CD4-positive, alpha-beta T cell (primary cell): Measurements from ENCODE around the gene TSPAN18. TPM values are rescaled to one million over a fixed set of nuclear protein-coding genes. Genes with fewer than 3 reads are reported as not detected.

Experiments used
- ATAC-seq: fragments of 200-7000 bp; cut with Tn5 transposase; one replicate; pipeline ENCODE4 v1.10.0; 2022; ENCODE audit warnings: mild to moderate bottlenecking; ENCODE audit not compliant: poor library complexity
- CTCF ChIA-PET: fragments of 350-600 bp; sonication (Branson Sonifier 250); formaldehyde crosslinking; loops from one replicate; lab custom pipeline; 2021; ENCODE audit warnings: antibody characterized with exemption, inconsistent platforms; lab: Charles Lee
- POLR2A ChIA-PET: fragments of 350-600 bp; sonication (Branson Sonifier 250); formaldehyde crosslinking; loops from one replicate; lab custom pipeline; 2021; ENCODE audit warnings: antibody characterized with exemption, inconsistent platforms; lab: Charles Lee
- DNase-seq, 14 experiments: peaks; one replicate each; pipeline ENCODE4 v3.0.0-alpha.2; 2013 to 2020; ENCODE audit warnings: mixed read lengths in 2 of 14
- H3K27ac ChIP-seq, 2 donors: one replicate each; pipeline versions ENCODE4 v1.5.1 to v1.7.0; 2013; ENCODE audit warnings: low read length in 2 of 2, low read depth in 1 of 2, mild to moderate bottlenecking in 1 of 2
- H3K27me3 ChIP-seq, 2 experiments: 1 replicate in 1 of 2; 2 replicates in 1 of 2; pipeline versions ENCODE4 v1.6.1 to v1.7.0; 2013; ENCODE audit warnings: low read length in 2 of 2, control low read depth in 1 of 2, mild to moderate bottlenecking in 1 of 2, moderate library complexity in 1 of 2; ENCODE audit not compliant: insufficient read depth in 2 of 2, control insufficient read depth in 1 of 2
- H3K36me3 ChIP-seq: one replicate; pipeline ENCODE4 v1.6.1; 2013; ENCODE audit warnings: low read length, control low read depth; ENCODE audit not compliant: insufficient read depth
- H3K4me1 ChIP-seq: one replicate; pipeline ENCODE4 v1.6.1; 2013; ENCODE audit warnings: low read length, control low read depth; ENCODE audit not compliant: insufficient read depth
- H3K4me3 ChIP-seq: one replicate; pipeline ENCODE4 v1.5.1; 2013; ENCODE audit warnings: mild to moderate bottlenecking, low read length, moderate library complexity
- H3K9me3 ChIP-seq, 2 experiments: 1 replicate in 1 of 2; 2 replicates in 1 of 2; pipeline versions ENCODE4 v1.6.1 to v1.7.0; 2013; ENCODE audit warnings: low read length in 2 of 2, mild to moderate bottlenecking in 2 of 2, control low read depth in 1 of 2, moderate library complexity in 1 of 2; ENCODE audit not compliant: control insufficient read depth in 1 of 2, insufficient read depth in 1 of 2
- H3K27ac Mint-ChIP-seq: one replicate; pipeline ENCODE4 v1.8.0; 2020; ENCODE audit warnings: mixed read lengths
- H3K27me3 Mint-ChIP-seq: one replicate; pipeline ENCODE4 v1.8.0; 2021; ENCODE audit warnings: mixed read lengths
- H3K36me3 Mint-ChIP-seq: one replicate; pipeline ENCODE4 v1.8.0; 2021; ENCODE audit warnings: low read depth, mixed read lengths
- H3K4me1 Mint-ChIP-seq: one replicate; pipeline ENCODE4 v1.8.0; 2021; ENCODE audit warnings: low read depth, mixed read lengths
- H3K4me3 Mint-ChIP-seq: one replicate; pipeline ENCODE4 v1.8.0; 2020; ENCODE audit warnings: mild to moderate bottlenecking, mixed read lengths
- H3K9me3 Mint-ChIP-seq: one replicate; pipeline ENCODE4 v1.8.0; 2020; ENCODE audit warnings: mixed read lengths
- CTCF ChIP-seq: fragments of 200-600 bp; IDR thresholded peaks from one replicate; pipeline ENCODE4 v1.8.0; 2022; ENCODE audit warnings: antibody characterized with exemption, mild to moderate bottlenecking
- intact Hi-C, 2 experiments: fragments of 100-400 bp; cut with DNase I in 1 of 2; cut with micrococcal nuclease in 1 of 2; formaldehyde crosslinking; loops; one replicate each; pipeline versions ENCODE4 v1.15.1 to v1.9.0; 2023 to 2025; cut with DNase I, micrococcal nuclease
- total RNA-seq, 174 experiments: library from RNA in 2 of 174; stranded (reverse) in 2 of 174; gene quantifications; one replicate each; pipeline ENCODE4 v1.2.3 and lab custom pipeline; 2021 to 2026

TSPAN18 gene
- total RNA-seq, 2 experiments from 2014 or later: 23.0 to 25.3 TPM

GRCh38 chr11:44853666-44854065, 126.9 kb downstream of the TSPAN18 start:
- Histone ChIP-seq H3K36me3 (peaks cover 8% of the 10 kb centered on the region), H3K9me3 (no peaks in the 10 kb centered on the region), H3K27me3 (no peaks in the 10 kb centered on the region), H3K27ac (no peak overlapping the region), H3K4me3 (no peak overlapping the region), H3K4me1 (no peaks in the 10 kb centered on the region)
- no peak for ATAC-seq
- CTCF ChIA-PET: no interaction called here
- Mint-ChIP-seq H3K4me1 (peaks cover 8% of the 10 kb centered on the region), H3K27ac (no peak overlapping the region), H3K27me3 (no peaks in the 10 kb centered on the region), H3K36me3 (no peaks in the 10 kb centered on the region), H3K9me3 (no peaks in the 10 kb centered on the region), H3K4me3 (no peak overlapping the region)
- POLR2A ChIA-PET: no interaction called here
- intact Hi-C loops: no loop called here
- DNase-seq: no peak
- TF ChIP-seq CTCF: no peak

GRCh38 chr11:44854086-44854485, 127.3 kb downstream of the TSPAN18 start:
- H3K4me1 Mint-ChIP-seq: peaks cover 8% of the 10 kb centered on the region
- ATAC-seq (no peak), DNase-seq (no peak)
- intact Hi-C loops: no loop called here
- ChIA-PET CTCF (no interaction called here), POLR2A (no interaction called here)
- no peak for TF ChIP-seq CTCF
- H3K36me3 Mint-ChIP-seq: no peaks in the 10 kb centered on the region
- Histone ChIP-seq H3K27me3 (no peaks in the 10 kb centered on the region), H3K4me1 (peaks cover 4% of the 10 kb centered on the region), H3K27ac (no peak overlapping the region), H3K4me3 (no peak overlapping the region), H3K9me3 (no peaks in the 10 kb centered on the region), H3K36me3 (peaks cover 5% of the 10 kb centered on the region)
- no peak overlapping the region for H3K4me3 Mint-ChIP-seq
- no peaks in the 10 kb centered on the region for H3K27me3 Mint-ChIP-seq
- no peak overlapping the region for H3K27ac Mint-ChIP-seq
- no peaks in the 10 kb centered on the region for H3K9me3 Mint-ChIP-seq

DNA sequence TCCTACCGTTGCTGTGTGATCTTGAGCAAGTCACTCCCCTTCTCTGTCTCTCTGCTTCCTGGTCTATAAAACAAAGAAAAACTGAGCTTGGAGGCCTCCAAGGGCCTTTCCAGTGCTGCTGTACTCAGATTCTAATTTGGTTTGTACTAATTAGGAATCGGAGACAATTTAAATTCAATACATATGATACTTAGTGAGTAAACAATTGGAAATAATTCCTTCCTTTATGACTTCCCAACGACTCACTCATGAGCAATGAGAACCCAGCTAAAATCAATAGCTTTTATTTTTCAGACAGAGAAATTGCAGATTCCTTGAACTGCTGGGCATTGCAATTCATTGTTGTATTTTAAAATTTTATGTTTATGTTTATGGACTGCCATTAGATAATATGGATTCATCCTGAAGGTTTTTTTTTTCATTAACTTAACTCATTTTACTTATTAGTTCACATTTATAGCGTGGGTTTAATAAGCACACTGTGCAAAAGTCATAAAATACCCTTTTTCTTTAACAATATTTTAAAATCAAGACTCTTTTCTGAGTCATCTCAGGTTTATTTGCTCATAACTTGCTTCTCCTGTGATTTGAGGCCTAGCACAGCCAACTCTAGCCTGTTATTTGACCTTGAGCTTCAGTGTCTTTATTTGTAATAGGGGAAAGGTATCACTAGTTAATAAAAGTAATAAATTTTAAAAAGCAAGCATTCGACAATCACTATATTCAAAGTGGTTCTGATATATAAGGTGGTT, 128.2 kb downstream of the TSPAN18 start:
- H3K27me3 ChIP-seq: no peaks in the 10 kb centered on the region
- intact Hi-C loops: loop anchor here in 1 of 2 experiments (5.0 kb wide), 1 partner anchor 37 kb away; no protein-coding TSS in a partner anchor
- DNase-seq (no peak), ATAC-seq (no peak)
- Mint-ChIP-seq H3K9me3 (no peaks in the 10 kb centered on the region), H3K4me3 (no peak overlapping the region), H3K4me1 (peaks cover 9% of the 10 kb centered on the region), H3K27me3 (no peaks in the 10 kb centered on the region), H3K36me3 (no peaks in the 10 kb centered on the region), H3K27ac (no peak overlapping the region)
- TF ChIP-seq CTCF: no peak
- ChIA-PET POLR2A (no interaction called here), CTCF (interaction anchor here (0.8 kb wide), 1 partner anchor 18 kb away, joined by 3 read pairs; no protein-coding TSS in a partner anchor)
- H3K27ac ChIP-seq: no peak overlapping the region
- peaks cover 6% of the 10 kb centered on the region for H3K36me3 ChIP-seq
- no peaks in the 10 kb centered on the region for H3K9me3 ChIP-seq
- H3K4me1 ChIP-seq: peaks cover 5% of the 10 kb centered on the region
- H3K4me3 ChIP-seq: no peak overlapping the region
